Endothelial cell of umbilical vein (primary cell): ENCODE results near the gene OR8B2. TPM values are rescaled to one million over a fixed set of nuclear protein-coding genes. Genes with fewer than 3 reads are reported as not detected.

Experiments
- BruUV-seq: library from RNA; stranded (reverse); fragments of 400-500 nt; replicated peaks from 2 replicates; lab custom pipeline; 2021; lab: Mats Ljungman, UMichigan
- CTCF ChIA-PET: fragments of 300-600, 350-600 bp; sonication (Branson Sonifier 250); formaldehyde crosslinking; loops from one replicate; lab custom pipeline; 2021; ENCODE audit warnings: antibody characterized with exemption, inconsistent platforms; lab: Charles Lee
- POLR2A ChIA-PET: fragments of 300-600, 350-600 bp; sonication (Branson Sonifier 250); formaldehyde crosslinking; loops from one replicate; lab custom pipeline; 2021; ENCODE audit warnings: antibody characterized with exemption, inconsistent platforms; lab: Charles Lee
- DNase-seq: peaks from one replicate; pipeline ENCODE4 v3.0.0-alpha.2; 2011; ENCODE audit warnings: low read depth, low spot score
- FAIRE-seq: peaks from 2 replicates; lab custom pipeline; 2011; peaks lifted over from hg19 to GRCh38; lab: Jason Lieb, UNC
- H2AFZ ChIP-seq: 2 replicates; pipeline ENCODE4 v1.6.0; 2012; ENCODE audit warnings: low read depth, low read length, control low read depth, inconsistent platforms
- H3K27ac ChIP-seq: 2 replicates; pipeline ENCODE4 v1.5.1; 2011; ENCODE audit warnings: low read depth, mild to moderate bottlenecking, control low read depth, low read length, moderate library complexity; ENCODE audit not compliant: insufficient read depth
- H3K27me3 ChIP-seq, 2 experiments: 2 replicates each; pipeline versions ENCODE4 v1.6.0 to v1.6.1; 2011; ENCODE audit warnings: low read length in 2 of 2, mixed read lengths in 1 of 2; ENCODE audit not compliant: control insufficient read depth in 2 of 2, insufficient read depth in 2 of 2
- H3K36me3 ChIP-seq, 2 experiments: 2 replicates in 1 of 2; 3 replicates in 1 of 2; pipeline ENCODE4 v1.5.1; 2011; ENCODE audit warnings: low read length in 2 of 2, mild to moderate bottlenecking in 1 of 2, moderate library complexity in 1 of 2; ENCODE audit not compliant: control insufficient read depth in 2 of 2, insufficient read depth in 2 of 2; ENCODE audit errors: extremely low read depth in 1 of 2
- H3K4me1 ChIP-seq: 3 replicates; pipeline ENCODE4 v1.5.1; 2011; ENCODE audit warnings: mild to moderate bottlenecking, low read length; ENCODE audit not compliant: control insufficient read depth, insufficient read depth; ENCODE audit errors: extremely low read depth
- H3K4me2 ChIP-seq: 2 replicates; pipeline ENCODE4 v1.6.1; 2011; ENCODE audit warnings: low read length, control low read depth, mixed read lengths; ENCODE audit not compliant: insufficient read depth
- H3K4me3 ChIP-seq, 3 experiments: fragments of 200-600 bp in 1 of 3; sonication (generic), shearing (Covaris generic) in 1 of 3; replicated peaks in 1 of 3; 2 replicates each; pipeline ENCODE4 v1.5.1; 2011 to 2016; ENCODE audit warnings: control low read depth in 3 of 3, low read length in 3 of 3, mild to moderate bottlenecking in 2 of 3, inconsistent platforms in 1 of 3, low read depth in 1 of 3, moderate library complexity in 1 of 3; ENCODE audit not compliant: insufficient read depth in 1 of 3
- H3K79me2 ChIP-seq: 2 replicates; pipeline ENCODE4 v1.6.0; 2012; ENCODE audit warnings: low read length, inconsistent platforms; ENCODE audit not compliant: control insufficient read depth, insufficient read depth
- H3K9ac ChIP-seq: replicated peaks from 2 replicates; pipeline ENCODE3; 2011; ENCODE audit warnings: low read length, control low read depth; ENCODE audit not compliant: insufficient read depth; ENCODE audit errors: extremely low read depth
- H3K9me1 ChIP-seq: replicated peaks from 3 replicates; pipeline ENCODE4 v1.6.0; 2011; ENCODE audit warnings: mild to moderate bottlenecking, low read length; ENCODE audit not compliant: control insufficient read depth, insufficient read depth; ENCODE audit errors: extremely low read depth
- H3K9me3 ChIP-seq: replicated peaks from 2 replicates; pipeline ENCODE4 v1.5.1; 2012; ENCODE audit warnings: low read length, inconsistent platforms; ENCODE audit not compliant: control insufficient read depth, insufficient read depth
- H4K20me1 ChIP-seq: replicated peaks from 2 replicates; pipeline ENCODE3; 2011; ENCODE audit warnings: mild to moderate bottlenecking, low read length; ENCODE audit not compliant: control insufficient read depth, insufficient read depth; ENCODE audit errors: extremely low read depth
- CTCF ChIP-seq, 2 donors: IDR thresholded peaks; 1 replicate in 1 of 2; 2 replicates in 1 of 2; pipeline ENCODE4 v1.5.1; 2011; ENCODE audit warnings: low read length in 2 of 2, mild to moderate bottlenecking in 2 of 2, moderate library complexity in 2 of 2, control low read depth in 1 of 2, inconsistent platforms in 1 of 2, low read depth in 1 of 2; ENCODE audit not compliant: insufficient read depth in 1 of 2; ENCODE audit errors: extremely low read depth in 1 of 2
- EZH2 ChIP-seq: IDR thresholded peaks from 2 replicates; pipeline ENCODE4 v1.6.1; 2012; ENCODE audit warnings: borderline replicate concordance, low read depth, mild to moderate bottlenecking, moderate library complexity, low read length, inconsistent platforms; ENCODE audit not compliant: severe bottlenecking
- FOS ChIP-seq: IDR thresholded peaks from 2 replicates; pipeline ENCODE4 v1.6.1; 2011; ENCODE audit warnings: mild to moderate bottlenecking, low read length, moderate library complexity, borderline replicate concordance; ENCODE audit not compliant: insufficient read depth
- GATA2 ChIP-seq: IDR thresholded peaks from 2 replicates; pipeline ENCODE4 v1.7.0; 2011; ENCODE audit warnings: low read depth, mild to moderate bottlenecking, moderate library complexity, mixed read lengths, low read length; ENCODE audit not compliant: insufficient read length, insufficient read depth
- JUN ChIP-seq: IDR thresholded peaks from 2 replicates; pipeline ENCODE4 v1.6.1; 2011; ENCODE audit warnings: borderline replicate concordance, low read depth; ENCODE audit not compliant: insufficient read length, insufficient read depth
- MAX ChIP-seq: IDR thresholded peaks from 2 replicates; pipeline ENCODE4 v1.6.1; 2011; ENCODE audit not compliant: insufficient read depth, insufficient read length
- MYC ChIP-seq: IDR thresholded peaks from one replicate; pipeline ENCODE4 v1.6.1; 2011; ENCODE audit warnings: mild to moderate bottlenecking, low read depth, low read length
- POLR2A ChIP-seq: IDR thresholded peaks from 2 replicates; pipeline ENCODE4 v1.6.1; 2012; ENCODE audit warnings: low read depth, mild to moderate bottlenecking, control low read depth, low read length
- POLR2AphosphoS5 ChIP-seq: IDR thresholded peaks from 2 replicates; pipeline ENCODE4 v1.6.1; 2012; ENCODE audit warnings: low read depth, mild to moderate bottlenecking, control low read depth, low read length, moderate library complexity; ENCODE audit not compliant: insufficient read depth
- dilution Hi-C: fragments of 300-500 bp; cut with MboI; formaldehyde crosslinking; loops from one replicate; pipeline ENCODE4 v1.15.0; 2019; ENCODE audit warnings: low sequenced_read_pairs; ENCODE audit not compliant: extremely low pct_ligation_motif_present
- intact Hi-C: fragments of 100-400 bp; cut with micrococcal nuclease; formaldehyde crosslinking; loops from one replicate; pipeline ENCODE4 v1.10.0; 2022
- polyA plus RNA-seq, 4 experiments: library from polyadenylated mRNA; depleted of rRNA in 3 of 4; stranded (reverse) in 3 of 4; unstranded in 1 of 4; fragments of >200 nt; gene quantifications; 2 replicates each; pipeline versions ENCODE4 v1.2.1 to v1.2.3, GENCODE V29; 2011 to 2012; ENCODE audit warnings: missing spikeins in 1 of 4
- total RNA-seq: library from RNA; stranded (reverse); gene quantifications from 2 replicates; pipeline ENCODE4 v1.2.3, GENCODE V29; 2021

The OR8B2 gene
- total and polyA plus RNA-seq, 2 donors (not counting 3 experiments of a cell fraction or from before 2014, with no cell fraction given), result not detected

- dilution Hi-C loops, result no loop called here
- H4K20me1 ChIP-seq, result no peaks in the 10 kb centered on the region
- intact Hi-C loops, result no loop called here
- H3K9ac ChIP-seq, result no peak within 1 kb of the TSS
- peaks cover 0 to 3% of the 10 kb centered on the region in 2 experiments for H3K27me3 ChIP-seq
- CTCF ChIA-PET, result interaction anchor here (1.7 kb wide), 1 partner anchor 8 kb away, joined by 6 read pairs; no protein-coding TSS in a partner anchor
- H3K9me3 ChIP-seq, result no peaks in the 10 kb centered on the region
- BruUV-seq, result no TSS peak
- H3K79me2 ChIP-seq, result no peaks in the 10 kb centered on the region
- POLR2A ChIA-PET, result no interaction called here
- H3K27ac ChIP-seq, result no peak within 1 kb of the TSS
- H3K4me2 ChIP-seq, result no peak within 1 kb of the TSS
- H3K4me1 ChIP-seq, result no peaks in the 10 kb centered on the region
- H3K9me1 ChIP-seq, result no peaks in the 10 kb centered on the region
- no peaks in the 10 kb centered on the region for H3K36me3 ChIP-seq
- no peak for DNase-seq
- no peak for FAIRE-seq
- H3K4me3 ChIP-seq, result no peak within 1 kb of the TSS
- no peak for TF ChIP-seq MYC
- TF ChIP-seq EZH2, result no peak
- TF ChIP-seq POLR2AphosphoS5, result no peak
- TF ChIP-seq JUN, result no peak
- TF ChIP-seq MAX, result no peak
- no peak within 1 kb of the TSS for H2AFZ ChIP-seq
Measured at GRCh38 chr11:124424384-124424921, 40.2 kb upstream of the OR8B2 start, which contains the start of gene OR8B4. TSS of gene OR8B4 (minus strand) at chr11:124424871. CDS start at chr11:124424871, 0 bp downstream.

GRCh38 chr11:124421043-124421442 lies 36.7 kb upstream of the OR8B2 start:
- Histone ChIP-seq H2AFZ (no peak overlapping the region), H3K4me1 (no peaks in the 10 kb centered on the region), H3K4me3 (no peak overlapping the region), H3K9ac (no peak overlapping the region), H3K4me2 (no peak overlapping the region), H3K27me3 (peaks cover 2 to 5% of the 10 kb centered on the region in 2 experiments), H3K9me3 (no peaks in the 10 kb centered on the region), H3K79me2 (no peaks in the 10 kb centered on the region), H3K27ac (no peak overlapping the region), H3K36me3 (no peaks in the 10 kb centered on the region), H3K9me1 (no peaks in the 10 kb centered on the region), H4K20me1 (no peaks in the 10 kb centered on the region)
- DNase-seq (no peak), FAIRE-seq (no peak)
- intact Hi-C loops (no loop called here), dilution Hi-C loops (no loop called here)
- TF ChIP-seq MAX, result no peak
- TF ChIP-seq POLR2AphosphoS5, result no peak
- no peak for TF ChIP-seq CTCF (IDR thresholded peaks at IDR 0.05; ENCODE audit: extremely low read depth in 1 of 2, insufficient read depth in 1 of 2, low read depth in 1 of 2, low read length in 2 of 2)
- no peak for TF ChIP-seq JUN
- no peak for TF ChIP-seq GATA2
- no peak for TF ChIP-seq EZH2
- no peak for TF ChIP-seq FOS
- no peak for TF ChIP-seq POLR2A
- no peak for TF ChIP-seq MYC
- BruUV-seq, result no TSS peak
- POLR2A ChIA-PET, result no interaction called here
- CTCF ChIA-PET, result no interaction called here
